Measurements from ENCODE around the gene GINS1. TPM values are rescaled to one million over a fixed set of nuclear protein-coding genes. Genes with fewer than 3 reads are reported as not detected.

The GINS1 gene
- total and polyA plus RNA-seq, 2 of the 13 experiments (the other 11 are each of a cell fraction or from before 2014, with no cell fraction given) = 14.6 to 59.9 TPM

- TF ChIP-seq ZNF230 (CRISPR knock-in tag; IDR thresholded peaks at IDR 0.05) = peak; percentile 94
- TF ChIP-seq ZNF83 (CRISPR knock-in tag; IDR thresholded peaks at IDR 0.05; ENCODE audit: borderline replicate concordance) = 0 out of 2 replicates have a peak, but pooled peaks have one; percentile 54
- TF ChIP-seq KLF13 (CRISPR knock-in tag; IDR thresholded peaks at IDR 0.05) = 0 out of 2 replicates have a peak, but pooled peaks have one; percentile 77
- peak; percentile 83; the same call in 1 of the 2 replicates for TF ChIP-seq ZNF12 (CRISPR knock-in tag; IDR thresholded peaks at IDR 0.05)
- TF ChIP-seq ERF (CRISPR knock-in tag; IDR thresholded peaks at IDR 0.05) = peak; percentile 92
- TF ChIP-seq ONECUT2 (CRISPR knock-in tag; IDR thresholded peaks at IDR 0.05) = peak; percentile 51; the same call in 1 of the 2 replicates
- TF ChIP-seq NFYC (CRISPR knock-in tag; IDR thresholded peaks at IDR 0.05) = peak; percentile 66
- TF ChIP-seq SP4 (CRISPR knock-in tag; IDR thresholded peaks at IDR 0.05) = peak; percentile 53; the same call in 1 of the 2 replicates
- TF ChIP-seq ZNF569 (CRISPR knock-in tag; IDR thresholded peaks at IDR 0.05; ENCODE audit: borderline replicate concordance) = no peak
- 0 out of 2 replicates have a peak, but pooled peaks have one; percentile 63 for TF ChIP-seq ZNF414 (CRISPR knock-in tag; IDR thresholded peaks at IDR 0.05)
- 0 out of 2 replicates have a peak, but pooled peaks have one; percentile 29 for TF ChIP-seq ZBTB46 (CRISPR knock-in tag; IDR thresholded peaks at IDR 0.05; ENCODE audit: borderline replicate concordance)
- TF ChIP-seq ZNF235 (CRISPR knock-in tag; IDR thresholded peaks at IDR 0.05; ENCODE audit: borderline replicate concordance) = peak; percentile 44; the same call in 1 of the 2 replicates
- peak; percentile 94 for TF ChIP-seq HNRNPL (IDR thresholded peaks at IDR 0.05; ENCODE audit: low read depth, low read length)
- TF ChIP-seq ZNF234 (CRISPR knock-in tag; conservative IDR thresholded peaks at IDR 0.05) = peak; percentile 89
- no peak for TF ChIP-seq TGIF2 (CRISPR knock-in tag; IDR thresholded peaks at IDR 0.05)
- peak; percentile 87 for TF ChIP-seq ZNF580 (CRISPR knock-in tag; IDR thresholded peaks at IDR 0.05; ENCODE audit: borderline replicate concordance, low read depth)
- TF ChIP-seq ZNF75D (CRISPR knock-in tag; IDR thresholded peaks at IDR 0.05; ENCODE audit: borderline replicate concordance) = no peak
- TF ChIP-seq FOXP4 (CRISPR knock-in tag; IDR thresholded peaks at IDR 0.05) = peak; percentile 56
- TF ChIP-seq FLYWCH1 (CRISPR knock-in tag; IDR thresholded peaks at IDR 0.05) = 0 out of 2 replicates have a peak, but pooled peaks have one; percentile 15
- peak; percentile 42 for TF ChIP-seq IKZF4 (CRISPR knock-in tag; IDR thresholded peaks at IDR 0.05; ENCODE audit: borderline replicate concordance, low read depth, not compliant biosample characterization)
- peak; percentile 71; the same call in 1 of the 2 replicates for TF ChIP-seq DR1 (CRISPR knock-in tag; IDR thresholded peaks at IDR 0.05)
- TF ChIP-seq ZNF558 (CRISPR knock-in tag; IDR thresholded peaks at IDR 0.05; ENCODE audit: borderline replicate concordance) = no peak; the same call in 1 of the 2 replicates
- TF ChIP-seq ZNF44 (CRISPR knock-in tag; IDR thresholded peaks at IDR 0.05) = peak; percentile 88
- peak; percentile 90 for TF ChIP-seq RBFOX2 (IDR thresholded peaks at IDR 0.05; ENCODE audit: low read depth, low read length)
Measured at GRCh38 chr20:25390538-25391528, 16.6 kb upstream of the GINS1 start, which contains the start of gene ABHD12 (continued).

Data from HepG2 (cell line).